GM21576 (cell line): ENCODE data around the gene FAM228A.

Experiments
- ATAC-seq: cut with Tn5 transposase; IDR thresholded peaks from one replicate; pipeline ENCODE4 v1.9.1; 2021; ENCODE audit warnings: mild to moderate bottlenecking, moderate library complexity; ENCODE audit not compliant: unreplicated experiment

FAM228A gene

DNA sequence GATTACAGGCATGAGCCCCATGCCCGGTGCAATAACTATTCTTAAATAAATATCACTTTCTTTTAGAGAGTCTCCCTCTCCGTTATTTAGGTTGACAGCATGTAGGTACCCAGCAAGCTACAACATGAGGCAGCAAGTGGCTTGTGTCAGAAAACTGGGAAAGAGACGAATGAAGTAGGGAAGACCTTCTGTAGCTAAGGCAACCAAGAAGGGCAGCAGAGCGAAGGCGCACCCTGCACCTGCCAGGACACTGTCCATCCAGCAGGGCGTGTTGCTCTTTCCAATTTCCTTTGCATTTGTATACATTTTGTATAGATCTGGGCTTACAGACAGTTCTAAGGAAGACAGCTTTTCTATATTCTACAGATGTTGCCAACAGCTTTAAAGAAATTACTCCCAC lies 48.1 kb downstream of the FAM228A start:
- ATAC-seq = no peak

GRCh38 chr2:24225499-24226242 lies 50.8 kb downstream of the FAM228A start:
- ATAC-seq = no peak

- ATAC-seq = no peak
Measured at GRCh38 chr2:24228470-24228869, 53.6 kb downstream of the FAM228A start.

DNA sequence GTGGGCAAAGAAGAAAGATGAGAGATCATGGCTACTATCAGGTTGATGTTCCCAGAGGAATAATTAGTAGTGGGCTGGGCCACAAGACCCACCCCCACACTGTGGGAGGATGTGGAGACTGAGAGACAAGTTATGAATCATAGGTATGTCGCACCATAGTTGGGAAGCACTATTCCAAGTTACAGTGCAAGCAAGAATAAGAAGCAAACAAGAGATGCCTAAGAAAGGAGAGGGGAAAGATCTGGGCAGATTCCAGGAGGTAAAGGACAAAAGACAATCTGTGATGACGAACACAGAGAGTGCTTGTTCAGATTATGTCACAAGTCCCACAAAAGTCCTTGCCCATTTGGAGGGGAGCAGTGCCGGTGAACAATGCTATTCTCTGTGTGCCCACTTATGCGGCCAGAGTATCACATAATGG lies 56.6 kb downstream of the FAM228A start:
- no peak for ATAC-seq

DNA sequence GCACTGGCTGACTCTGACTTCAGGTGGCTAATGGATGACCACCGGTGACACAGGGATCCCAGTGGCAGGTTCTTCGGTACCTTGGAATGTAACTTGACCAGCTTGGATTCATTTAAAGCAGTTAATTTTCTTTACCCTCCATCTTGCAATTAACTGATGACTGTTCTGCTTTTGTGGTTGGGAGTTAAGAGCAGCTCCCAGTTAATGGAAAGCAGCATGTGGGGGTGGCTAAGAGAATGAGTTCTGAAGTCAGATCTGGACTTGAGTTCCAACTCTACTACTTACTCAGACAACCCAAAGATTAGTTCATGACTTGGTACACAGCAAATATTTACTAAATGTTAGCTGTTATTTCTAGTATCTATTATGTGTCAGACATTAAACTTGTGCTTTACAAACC lies 58.5 kb downstream of the FAM228A start:
- no peak for ATAC-seq

DNA sequence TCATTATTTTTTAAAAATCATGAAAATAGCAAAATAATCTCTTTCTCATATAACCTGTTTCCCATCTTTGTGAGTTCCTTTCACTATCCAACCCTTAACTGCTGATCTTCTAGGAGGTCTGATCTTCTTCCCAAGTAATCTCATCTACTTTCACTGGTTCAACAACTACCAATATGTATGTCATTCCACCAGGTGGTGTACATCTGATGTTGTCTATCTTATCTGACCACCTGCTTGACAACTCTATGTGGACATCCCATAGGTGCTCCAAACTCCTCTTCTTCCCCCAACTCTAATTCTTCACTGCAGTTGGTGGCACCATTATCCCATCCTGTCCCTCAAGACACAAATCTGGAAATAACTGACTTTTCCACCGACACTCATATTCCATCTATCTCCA lies 62.5 kb downstream of the FAM228A start:
- no peak for ATAC-seq

GRCh38 chr2:24238158-24238557 lies 63.3 kb downstream of the FAM228A start:
- ATAC-seq = no peak

DNA sequence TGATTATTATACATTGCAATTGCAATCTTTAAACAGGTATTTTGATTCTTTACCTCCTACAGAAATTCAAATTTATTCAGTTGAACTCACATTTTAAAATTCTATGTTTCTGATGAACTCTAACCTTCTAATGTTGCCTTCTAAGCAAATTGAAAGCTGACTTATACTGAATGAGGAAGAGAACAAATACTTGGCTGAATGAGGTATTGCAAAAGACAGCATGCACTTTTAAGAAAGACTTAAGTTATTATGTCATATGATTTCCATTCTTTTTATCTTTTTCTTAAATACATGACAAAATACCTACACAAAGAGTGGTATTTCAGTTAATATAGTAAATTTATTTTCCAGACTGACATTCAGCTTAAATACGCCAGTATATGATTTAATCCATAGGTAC lies 64.7 kb downstream of the FAM228A start:
- no peak for ATAC-seq
